ENCODE results near the gene NKAIN2.

GRCh38 chr6:124078169-124078568 is 274.5 kb downstream of the NKAIN2 start:
- TF ChIP-seq USF2 (IDR thresholded peaks at IDR 0.05; ENCODE audit: borderline replicate concordance, low read depth, low read length): no peak
- TF ChIP-seq GATA2 (CRISPR knock-in tag; IDR thresholded peaks at IDR 0.05): no peak
- no peak for TF ChIP-seq RXRA (IDR thresholded peaks at IDR 0.05; ENCODE audit: borderline replicate concordance, low read depth)
- no peak for TF ChIP-seq POLR2AphosphoS5 (IDR thresholded peaks at IDR 0.05; ENCODE audit: low read depth, low read length)
- no peak for TF ChIP-seq CTCF (IDR thresholded peaks at IDR 0.05)
- TF ChIP-seq, protein P1, sequence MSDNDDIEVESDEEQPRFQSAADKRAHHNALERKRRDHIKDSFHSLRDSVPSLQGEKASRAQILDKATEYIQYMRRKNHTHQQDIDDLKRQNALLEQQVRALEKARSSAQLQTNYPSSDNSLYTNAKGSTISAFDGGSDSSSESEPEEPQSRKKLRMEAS (IDR thresholded peaks at IDR 0.05; ENCODE audit: low read depth): no peak
- TF ChIP-seq YY1 (IDR thresholded peaks at IDR 0.05; ENCODE audit: low read depth): no peak
- no peak for TF ChIP-seq RFX5 (IDR thresholded peaks at IDR 0.05; ENCODE audit: low read length)
- no peak for TF ChIP-seq EP300 (IDR thresholded peaks at IDR 0.05; ENCODE audit: borderline replicate concordance in 1 of 2, low read depth in 1 of 2, low read length in 1 of 2)
- TF ChIP-seq, protein P2, sequence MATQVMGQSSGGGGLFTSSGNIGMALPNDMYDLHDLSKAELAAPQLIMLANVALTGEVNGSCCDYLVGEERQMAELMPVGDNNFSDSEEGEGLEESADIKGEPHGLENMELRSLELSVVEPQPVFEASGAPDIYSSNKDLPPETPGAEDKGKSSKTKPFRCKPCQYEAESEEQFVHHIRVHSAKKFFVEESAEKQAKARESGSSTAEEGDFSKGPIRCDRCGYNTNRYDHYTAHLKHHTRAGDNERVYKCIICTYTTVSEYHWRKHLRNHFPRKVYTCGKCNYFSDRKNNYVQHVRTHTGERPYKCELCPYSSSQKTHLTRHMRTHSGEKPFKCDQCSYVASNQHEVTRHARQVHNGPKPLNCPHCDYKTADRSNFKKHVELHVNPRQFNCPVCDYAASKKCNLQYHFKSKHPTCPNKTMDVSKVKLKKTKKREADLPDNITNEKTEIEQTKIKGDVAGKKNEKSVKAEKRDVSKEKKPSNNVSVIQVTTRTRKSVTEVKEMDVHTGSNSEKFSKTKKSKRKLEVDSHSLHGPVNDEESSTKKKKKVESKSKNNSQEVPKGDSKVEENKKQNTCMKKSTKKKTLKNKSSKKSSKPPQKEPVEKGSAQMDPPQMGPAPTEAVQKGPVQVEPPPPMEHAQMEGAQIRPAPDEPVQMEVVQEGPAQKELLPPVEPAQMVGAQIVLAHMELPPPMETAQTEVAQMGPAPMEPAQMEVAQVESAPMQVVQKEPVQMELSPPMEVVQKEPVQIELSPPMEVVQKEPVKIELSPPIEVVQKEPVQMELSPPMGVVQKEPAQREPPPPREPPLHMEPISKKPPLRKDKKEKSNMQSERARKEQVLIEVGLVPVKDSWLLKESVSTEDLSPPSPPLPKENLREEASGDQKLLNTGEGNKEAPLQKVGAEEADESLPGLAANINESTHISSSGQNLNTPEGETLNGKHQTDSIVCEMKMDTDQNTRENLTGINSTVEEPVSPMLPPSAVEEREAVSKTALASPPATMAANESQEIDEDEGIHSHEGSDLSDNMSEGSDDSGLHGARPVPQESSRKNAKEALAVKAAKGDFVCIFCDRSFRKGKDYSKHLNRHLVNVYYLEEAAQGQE (IDR thresholded peaks at IDR 0.05; ENCODE audit: low read depth, low read length): no peak
- TF ChIP-seq MXI1 (IDR thresholded peaks at IDR 0.05; ENCODE audit: low read depth, low read length): no peak
- TF ChIP-seq FOXJ3 (CRISPR knock-in tag; IDR thresholded peaks at IDR 0.05): no peak
- no peak for TF ChIP-seq NFIC (IDR thresholded peaks at IDR 0.05; ENCODE audit: borderline replicate concordance)

Data from SK-N-SH (cell line).